Measurements from ENCODE around the gene FHL3. TPM values are rescaled to one million over a fixed set of nuclear protein-coding genes. Genes with fewer than 3 reads are reported as not detected.

Gene FHL3
- total and polyA plus RNA-seq, 9 of the 15 experiments (the other 6 are each of a cell fraction or from before 2014, with no cell fraction given) = 6.1 to 144 (median 34.1) TPM

GRCh38 chr1:37999430-38000232 lies 5.7 kb downstream of the FHL3 start (continued):
- TF ChIP-seq BCLAF1 (IDR thresholded peaks at IDR 0.05; ENCODE audit: borderline replicate concordance in 1 of 2, control insufficient read depth in 1 of 2, low read depth in 2 of 2, low read length in 1 of 2) = peak in 1 of 2 experiments; percentile 87; a peak in 1 of 4 replicates
- TF ChIP-seq TAF1 (IDR thresholded peaks at IDR 0.05; ENCODE audit: control insufficient read depth, extremely low read depth, insufficient read depth, low read length, severe bottlenecking) = peak; percentile 69
- TF ChIP-seq CCNT2 (IDR thresholded peaks at IDR 0.05; ENCODE audit: borderline replicate concordance, extremely low read depth, insufficient read length, low read depth, low read length) = peak; percentile 80
- peak; percentile 25 for TF ChIP-seq SAP30 (IDR thresholded peaks at IDR 0.05; ENCODE audit: borderline replicate concordance, insufficient read depth, low read depth, low read length, poor library complexity, severe bottlenecking)
- TF ChIP-seq ZFPM2 (CRISPR knock-in tag; IDR thresholded peaks at IDR 0.05) = 0 out of 2 replicates have a peak, but pooled peaks have one; percentile 46
- TF ChIP-seq PATZ1 (CRISPR knock-in tag; IDR thresholded peaks at IDR 0.05; ENCODE audit: borderline replicate concordance) = no peak
- peak; percentile 72; the same call in 1 of the 2 replicates for TF ChIP-seq HDAC2 (IDR thresholded peaks at IDR 0.05)
- TF ChIP-seq GTF2B (IDR thresholded peaks at IDR 0.05; ENCODE audit: extremely low read depth, insufficient read length) = no peak
- peak; percentile 75 for TF ChIP-seq MYC (IDR thresholded peaks at IDR 0.05; ENCODE audit: low read depth, low read length)
- TF ChIP-seq MYC (CRISPR knock-in tag; IDR thresholded peaks at IDR 0.05; ENCODE audit: borderline replicate concordance, low read depth) = no peak
- TF ChIP-seq RFX1 (IDR thresholded peaks at IDR 0.05) = no peak
- no peak for TF ChIP-seq FIP1L1 (IDR thresholded peaks at IDR 0.05; ENCODE audit: low read depth, low read length, poor library complexity, severe bottlenecking)
- TF ChIP-seq LEF1 (IDR thresholded peaks at IDR 0.05) = peak; percentile 97
- TF ChIP-seq JUN (IDR thresholded peaks at IDR 0.05; ENCODE audit: borderline replicate concordance, low read depth, low read length) = peak; percentile 99
- TF ChIP-seq JUN (CRISPR knock-in tag; IDR thresholded peaks at IDR 0.05; ENCODE audit: borderline replicate concordance) = no peak
- TF ChIP-seq SRSF7 (optimal IDR thresholded peaks at IDR 0.05; ENCODE audit: low read depth, low read length) = no peak
- peak; percentile 79 for TF ChIP-seq NR2C1 (IDR thresholded peaks at IDR 0.05)
- peak; percentile 88 for TF ChIP-seq NR2C1 (tag; IDR thresholded peaks at IDR 0.05)
- no peak for TF ChIP-seq ASH1L (IDR thresholded peaks at IDR 0.05; ENCODE audit: borderline replicate concordance, low read depth, partially characterized antibody)
- peak; percentile 86 for TF ChIP-seq TAL1 (IDR thresholded peaks at IDR 0.05)
- TF ChIP-seq ZNF766 (CRISPR knock-in tag; conservative IDR thresholded peaks at IDR 0.05) = peak; percentile 79; the same call in 1 of the 2 replicates
- no peak for TF ChIP-seq SMAD2 (IDR thresholded peaks at IDR 0.05; ENCODE audit: low read depth, low read length)
